Measurements from ENCODE around the gene ANKRD55.

Gene ANKRD55

GRCh38 chr5:56147659-56148230 is 85.4 kb downstream of the ANKRD55 start:
- no peak overlapping the region for H3K4me3 ChIP-seq (ENCODE audit: low read length)
- no peak for DNase-seq (ENCODE audit: low read depth)
- no peak for TF ChIP-seq CTCF (conservative IDR thresholded peaks at IDR 0.05; ENCODE audit: low read length)

- no peak for TF ChIP-seq CTCF (conservative IDR thresholded peaks at IDR 0.05; ENCODE audit: low read length)
- H3K4me3 ChIP-seq (ENCODE audit: low read length) = no peak overlapping the region
- DNase-seq (ENCODE audit: low read depth) = no peak
These were observed 86.0 kb downstream of the ANKRD55 start for GRCh38 chr5:56147106-56147505.

- no peak for DNase-seq (ENCODE audit: low read depth)
- H3K4me3 ChIP-seq (ENCODE audit: low read length) = no peak overlapping the region
- no peak for TF ChIP-seq CTCF (conservative IDR thresholded peaks at IDR 0.05; ENCODE audit: low read length)
These were observed 86.5 kb downstream of the ANKRD55 start for GRCh38 chr5:56146674-56147073.

- no peak overlapping the region for H3K4me3 ChIP-seq (ENCODE audit: low read length)
- peak; percentile 33 for DNase-seq (ENCODE audit: low read depth)
- no peak for TF ChIP-seq CTCF (conservative IDR thresholded peaks at IDR 0.05; ENCODE audit: low read length)
These were observed 87.6 kb downstream of the ANKRD55 start for GRCh38 chr5:56145511-56145910.

- DNase-seq (ENCODE audit: low read depth) = no peak
- H3K4me3 ChIP-seq (ENCODE audit: low read length) = no peak overlapping the region
- no peak for TF ChIP-seq CTCF (conservative IDR thresholded peaks at IDR 0.05; ENCODE audit: low read length)
These were observed 88.0 kb downstream of the ANKRD55 start for GRCh38 chr5:56145106-56145505.

- H3K4me3 ChIP-seq (ENCODE audit: low read length) = no peak overlapping the region
- TF ChIP-seq CTCF (conservative IDR thresholded peaks at IDR 0.05; ENCODE audit: low read length) = no peak
- DNase-seq (ENCODE audit: low read depth) = no peak
These were observed 88.9 kb downstream of the ANKRD55 start for GRCh38 chr5:56144211-56144610.

- TF ChIP-seq CTCF (conservative IDR thresholded peaks at IDR 0.05; ENCODE audit: low read length) = no peak
- DNase-seq (ENCODE audit: low read depth) = no peak
- no peak overlapping the region for H3K4me3 ChIP-seq (ENCODE audit: low read length)
These were observed 89.8 kb downstream of the ANKRD55 start for GRCh38 chr5:56143373-56143714.
